ENCODE measurements around the gene GLI2.

GRCh38 chr2:120748741-120749140 lies 13.1 kb downstream of the GLI2 start:
- TF ChIP-seq, protein P1, sequence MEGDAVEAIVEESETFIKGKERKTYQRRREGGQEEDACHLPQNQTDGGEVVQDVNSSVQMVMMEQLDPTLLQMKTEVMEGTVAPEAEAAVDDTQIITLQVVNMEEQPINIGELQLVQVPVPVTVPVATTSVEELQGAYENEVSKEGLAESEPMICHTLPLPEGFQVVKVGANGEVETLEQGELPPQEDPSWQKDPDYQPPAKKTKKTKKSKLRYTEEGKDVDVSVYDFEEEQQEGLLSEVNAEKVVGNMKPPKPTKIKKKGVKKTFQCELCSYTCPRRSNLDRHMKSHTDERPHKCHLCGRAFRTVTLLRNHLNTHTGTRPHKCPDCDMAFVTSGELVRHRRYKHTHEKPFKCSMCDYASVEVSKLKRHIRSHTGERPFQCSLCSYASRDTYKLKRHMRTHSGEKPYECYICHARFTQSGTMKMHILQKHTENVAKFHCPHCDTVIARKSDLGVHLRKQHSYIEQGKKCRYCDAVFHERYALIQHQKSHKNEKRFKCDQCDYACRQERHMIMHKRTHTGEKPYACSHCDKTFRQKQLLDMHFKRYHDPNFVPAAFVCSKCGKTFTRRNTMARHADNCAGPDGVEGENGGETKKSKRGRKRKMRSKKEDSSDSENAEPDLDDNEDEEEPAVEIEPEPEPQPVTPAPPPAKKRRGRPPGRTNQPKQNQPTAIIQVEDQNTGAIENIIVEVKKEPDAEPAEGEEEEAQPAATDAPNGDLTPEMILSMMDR (IDR thresholded peaks at IDR 0.05) = no peak
- TF ChIP-seq EZH2 (IDR thresholded peaks at IDR 0.05; ENCODE audit: borderline replicate concordance, insufficient read depth, low read depth, low read length, poor library complexity, severe bottlenecking) = no peak

Measured in B cell (primary cell).